Anterior cingulate cortex (tissue), 58 donors: ENCODE results near the gene RPL7A.
A peak's percentile ranks its signal among the peaks of the same experiment; 100 is the strongest.

ENCODE experiments used
- DNase-seq, 58 donors: peaks; one replicate each; lab custom pipeline; 2025; lab: John Stamatoyannopoulos, UW

Gene RPL7A

DNA sequence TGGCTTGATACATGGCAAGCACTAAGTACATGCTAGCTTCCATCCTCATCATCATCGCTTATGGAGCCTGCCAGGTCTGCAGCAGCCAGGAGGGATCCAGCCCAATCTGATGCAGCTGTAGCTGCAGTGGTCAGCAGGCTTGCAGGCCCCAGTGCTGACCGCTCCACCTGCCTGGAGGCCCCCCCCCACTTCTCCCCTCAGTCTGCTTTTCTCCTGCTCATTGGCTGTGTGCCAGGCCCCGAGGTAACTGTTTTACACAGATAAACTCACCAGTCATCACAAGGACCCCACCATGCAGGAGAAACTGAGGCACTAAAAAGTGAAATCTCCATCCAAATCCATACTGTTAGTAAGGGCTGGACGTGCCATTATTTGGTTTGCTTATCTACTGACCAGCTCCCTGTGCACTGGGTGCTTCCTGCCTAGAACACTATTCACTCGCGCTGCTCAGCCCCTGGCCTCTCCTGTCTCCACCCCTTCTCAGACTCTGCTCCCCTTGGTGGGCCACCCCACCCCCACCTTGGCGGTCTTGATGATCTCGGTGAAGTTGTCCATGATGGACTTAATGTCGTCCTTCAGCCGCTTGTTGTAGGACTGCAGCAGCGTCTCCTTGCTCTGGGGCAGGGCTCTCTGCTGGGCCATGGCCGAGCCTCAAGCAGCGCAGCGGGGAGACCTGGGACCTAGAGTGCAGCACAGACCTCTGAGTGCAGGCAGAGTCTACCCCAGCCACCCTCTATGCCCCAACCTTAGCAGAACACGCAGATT lies 1.8 kb upstream of the RPL7A start:
- peak in 1 of 58 donors; percentile 22 for DNase-seq

GRCh38 chr9:133347515-133347984 lies 468 bp upstream of the RPL7A start:
- peak in 1 of 58 donors; percentile 52 for DNase-seq

- no peak for DNase-seq
Measured at GRCh38 chr9:133348718-133349573, 928 bp downstream of the RPL7A start.

DNA sequence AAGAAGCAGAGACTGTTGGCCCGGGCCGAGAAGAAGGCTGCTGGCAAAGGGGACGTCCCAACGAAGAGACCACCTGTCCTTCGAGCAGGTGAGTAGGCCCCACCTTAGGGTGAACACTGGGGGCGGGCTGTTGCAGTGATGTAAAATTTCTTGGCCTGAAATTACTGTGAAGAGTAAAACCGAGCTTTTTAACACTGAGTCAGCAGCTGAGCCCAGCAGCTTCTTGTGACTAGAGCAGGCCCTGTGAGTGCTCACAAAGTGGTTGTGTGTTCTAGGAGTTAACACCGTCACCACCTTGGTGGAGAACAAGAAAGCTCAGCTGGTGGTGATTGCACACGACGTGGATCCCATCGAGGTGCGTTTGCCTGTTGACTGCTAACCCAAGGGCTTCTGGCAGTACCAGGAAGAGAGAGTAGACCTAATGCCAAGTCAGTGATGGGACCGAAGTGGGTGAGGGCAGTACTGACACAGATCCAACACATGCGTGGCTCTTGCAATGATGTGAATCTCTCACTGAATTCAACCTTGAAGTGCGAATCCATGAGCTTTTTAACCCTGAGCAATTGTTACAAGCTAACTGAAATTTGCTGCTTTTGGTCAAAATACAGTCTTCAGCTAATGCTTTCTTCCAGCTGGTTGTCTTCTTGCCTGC lies 2.1 kb downstream of the RPL7A start:
- DNase-seq, result no peak

- DNase-seq, result no peak
Measured at GRCh38 chr9:133351526-133351907, 3.5 kb downstream of the RPL7A start.

DNA sequence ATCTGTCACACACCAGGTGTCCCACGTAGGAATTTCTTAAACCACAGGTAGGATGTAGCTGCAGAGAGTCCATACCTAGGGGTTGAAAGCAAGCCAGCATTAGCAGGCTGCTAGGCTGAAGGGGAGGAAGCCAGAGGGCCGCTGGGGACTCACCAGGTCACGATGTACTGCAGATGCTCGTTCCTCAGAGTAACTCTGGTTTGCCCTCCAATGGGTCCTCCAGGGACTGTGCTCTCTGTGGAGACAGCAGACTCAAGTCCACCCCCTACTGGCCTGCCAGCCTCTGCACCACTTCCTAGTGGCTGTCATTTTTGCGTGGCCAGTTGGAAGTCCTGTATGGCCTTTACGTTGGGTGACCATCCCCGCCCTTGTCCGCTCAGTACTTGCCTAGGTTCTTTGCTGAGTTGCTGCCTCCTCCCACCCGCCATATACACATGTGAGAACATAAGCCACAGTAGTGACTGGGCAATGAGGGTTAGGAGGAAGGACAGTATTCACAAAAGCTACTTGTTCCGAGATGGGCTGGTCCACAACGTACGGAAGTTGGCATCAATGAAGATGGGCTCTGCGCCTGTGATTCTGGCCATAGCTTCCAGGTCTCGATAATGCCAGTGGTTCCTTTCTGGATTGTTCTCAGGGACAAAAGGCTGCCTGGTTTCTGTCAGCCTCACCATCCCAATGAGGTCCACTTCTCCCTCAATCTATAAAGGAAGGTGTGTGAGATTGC lies 4.1 kb downstream of the RPL7A start:
- peak in 5 of 58 donors; percentile 7 to 31 (median 19) for DNase-seq

GRCh38 chr9:133352635-133353340 lies 4.8 kb downstream of the RPL7A start:
- no peak for DNase-seq

DNA sequence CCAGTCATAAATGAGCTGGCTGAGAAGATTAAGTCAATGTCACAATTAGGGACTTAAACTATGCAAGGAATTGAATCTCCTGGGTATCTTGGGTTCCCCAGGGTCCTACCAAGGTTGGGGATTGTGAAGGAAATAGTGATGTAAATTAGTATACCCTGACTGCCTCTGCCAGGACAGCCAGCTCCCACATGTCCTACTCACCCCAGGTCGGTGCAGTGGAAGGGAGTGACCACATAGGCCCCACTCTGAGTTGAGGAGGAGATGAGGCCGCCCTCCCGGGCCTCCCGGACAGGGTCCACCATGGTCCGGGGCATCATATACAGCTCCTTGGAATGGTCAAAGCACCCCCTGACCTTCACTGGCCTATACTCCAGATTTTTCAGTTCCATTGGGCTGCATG lies 5.5 kb downstream of the RPL7A start:
- no peak for DNase-seq

- no peak for DNase-seq
Measured at GRCh38 chr9:133354766-133355165, 6.7 kb downstream of the RPL7A start.

- no peak for DNase-seq
Measured at GRCh38 chr9:133355881-133356357, 7.9 kb downstream of the RPL7A start.

DNA sequence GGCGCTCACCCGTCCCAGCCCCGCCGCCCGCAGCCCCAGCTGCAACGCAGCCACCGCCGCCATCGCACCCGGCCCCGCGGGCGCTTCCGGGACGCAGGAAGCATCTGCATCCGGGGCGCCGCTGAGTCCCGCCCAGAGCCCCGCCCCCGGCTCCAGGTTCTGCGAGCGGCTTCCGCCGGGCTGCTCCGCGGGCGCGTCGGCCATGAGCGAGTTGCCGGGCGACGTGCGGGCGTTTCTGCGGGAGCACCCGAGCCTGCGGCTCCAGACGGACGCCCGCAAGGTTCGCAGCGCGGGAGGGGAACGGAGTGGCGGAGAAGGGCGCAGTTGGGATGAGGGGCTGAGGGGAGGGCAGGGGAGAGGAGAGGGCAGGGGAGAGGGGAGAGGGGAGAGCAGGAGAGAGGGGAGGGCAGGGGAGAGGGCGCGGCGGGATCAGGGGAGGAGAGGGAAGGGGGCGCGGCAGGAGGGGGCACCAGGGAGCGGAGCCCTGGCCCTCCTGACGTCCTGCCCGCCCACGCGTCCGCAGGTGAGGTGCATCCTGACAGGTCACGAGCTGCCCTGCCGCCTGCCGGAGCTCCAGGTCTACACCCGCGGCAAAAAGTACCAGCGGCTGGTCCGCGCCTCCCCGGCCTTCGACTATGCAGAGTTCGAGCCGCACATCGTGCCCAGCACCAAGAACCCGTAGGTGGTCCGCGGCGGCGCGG lies 8.5 kb downstream of the RPL7A start, which contains the start of the genes SURF1 and SURF2:
TSS of gene SURF1 (minus strand) at position 97 of the 701 bp plus-strand sequence. CDS start at position 63, 34 bp downstream.
TSS of gene SURF2 (plus strand) at position 160 of the 701 bp plus-strand sequence. CDS start at position 203, 43 bp downstream.
- peak in 57 of 58 donors; percentile 9 to 91 (median 74) for DNase-seq

DNA sequence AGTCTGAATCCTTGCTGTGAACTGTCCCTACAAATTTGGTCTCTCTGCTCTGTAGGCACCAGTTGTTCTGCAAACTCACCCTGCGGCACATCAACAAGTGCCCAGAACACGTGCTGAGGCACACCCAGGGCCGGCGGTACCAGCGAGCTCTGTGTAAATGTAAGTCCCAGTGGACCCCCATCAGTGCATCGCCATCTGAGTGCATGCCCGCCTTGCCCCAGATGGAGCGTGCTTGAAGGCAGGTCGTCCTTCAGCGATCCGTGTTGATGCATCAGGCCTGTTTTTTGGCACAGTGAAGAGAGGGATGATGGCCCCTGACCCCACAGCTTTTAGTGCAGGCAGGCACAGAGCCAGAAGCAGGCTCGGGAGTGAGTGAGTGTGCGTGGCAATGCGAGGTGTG lies 9.6 kb downstream of the RPL7A start:
- DNase-seq, result no peak

GRCh38 chr9:133359399-133360175 lies 11.6 kb downstream of the RPL7A start:
- DNase-seq, result peak in 7 of 58 donors; percentile 12 to 50 (median 25)

DNA sequence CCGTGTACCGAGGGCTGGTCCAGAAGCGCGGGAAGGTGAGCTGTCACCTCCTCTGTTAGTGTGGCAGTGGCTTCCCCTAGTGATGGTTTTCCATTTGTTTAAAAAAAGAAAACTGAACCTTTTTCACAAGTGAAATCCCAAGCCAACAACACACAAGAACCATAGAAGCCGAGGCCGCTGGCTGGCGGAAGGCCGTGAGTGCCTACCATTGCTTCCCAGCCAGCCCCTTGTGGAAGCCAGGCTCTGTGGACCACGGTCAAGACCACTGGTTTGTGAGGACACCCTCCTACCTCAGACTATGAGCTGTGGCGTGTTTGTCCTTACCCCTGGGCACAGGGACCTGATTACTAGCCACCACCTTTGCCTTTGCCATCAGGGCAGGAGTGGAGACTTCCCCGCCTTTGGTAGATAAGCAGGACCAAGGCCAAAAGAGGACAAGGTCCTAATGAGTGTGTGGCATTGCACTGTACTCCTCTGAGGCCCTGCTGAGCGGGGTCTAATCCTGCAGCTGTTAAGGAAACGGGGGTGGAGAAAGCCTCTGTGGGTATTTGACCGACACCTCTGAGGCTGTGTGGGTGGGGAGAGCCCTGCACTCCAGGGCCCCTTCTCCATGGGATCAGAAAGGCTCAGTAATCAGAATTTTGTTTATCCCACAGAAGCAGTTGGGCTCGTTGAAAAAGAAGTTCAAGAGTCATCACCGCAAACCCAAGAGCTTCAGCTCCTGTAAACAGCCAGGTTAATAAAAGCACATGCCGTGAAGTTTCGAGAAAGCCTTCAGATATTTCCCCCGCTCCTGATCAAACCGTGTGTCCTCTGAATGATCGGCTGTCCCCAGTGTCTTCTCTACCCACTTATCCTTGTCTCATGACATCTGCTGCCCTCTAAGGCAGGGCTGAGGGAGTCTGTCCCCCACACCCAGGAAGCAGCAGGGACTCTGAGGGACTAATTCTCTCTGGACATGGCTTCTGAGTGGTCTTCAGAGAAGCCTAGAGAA lies 12.7 kb downstream of the RPL7A start:
- no peak for DNase-seq

- no peak for DNase-seq
Measured at GRCh38 chr9:133361507-133362092, 13.6 kb downstream of the RPL7A start.
